Fibroblast of lung (primary cell): ENCODE results near the gene KMT2D.

Experiments
- CTCF ChIP-seq, 2 donors: IDR thresholded peaks in 1 of 2; conservative IDR thresholded peaks in 1 of 2; 1 replicate in 1 of 2; 2 replicates in 1 of 2; pipeline ENCODE4 v1.5.1; 2011 to 2012; ENCODE audit warnings: low read length in 2 of 2, control low read depth in 1 of 2, inconsistent platforms in 1 of 2, low read depth in 1 of 2, mild to moderate bottlenecking in 1 of 2
- EZH2 ChIP-seq: IDR thresholded peaks from 2 replicates; pipeline ENCODE4 v1.5.1; 2012; ENCODE audit warnings: low read length, control low read depth, mild to moderate bottlenecking; ENCODE audit errors: missing control alignments

GRCh38 chr12:49059045-49059298 is 1.6 kb downstream of the KMT2D start:
- TF ChIP-seq CTCF (conservative IDR thresholded peaks at IDR 0.05 in 1 of 2, IDR thresholded peaks at IDR 0.05 in 1 of 2; ENCODE audit: low read depth in 1 of 2, low read length in 2 of 2): no peak
- TF ChIP-seq EZH2: no peak
